DMS53 (cell line): ENCODE measurements around the gene TGFA.
A peak's percentile ranks its signal among the peaks of the same experiment; 100 is the strongest.

Experiments
- DNase-seq: peaks from one replicate; lab custom pipeline; 2025; lab: John Stamatoyannopoulos, UW

Gene TGFA

DNA sequence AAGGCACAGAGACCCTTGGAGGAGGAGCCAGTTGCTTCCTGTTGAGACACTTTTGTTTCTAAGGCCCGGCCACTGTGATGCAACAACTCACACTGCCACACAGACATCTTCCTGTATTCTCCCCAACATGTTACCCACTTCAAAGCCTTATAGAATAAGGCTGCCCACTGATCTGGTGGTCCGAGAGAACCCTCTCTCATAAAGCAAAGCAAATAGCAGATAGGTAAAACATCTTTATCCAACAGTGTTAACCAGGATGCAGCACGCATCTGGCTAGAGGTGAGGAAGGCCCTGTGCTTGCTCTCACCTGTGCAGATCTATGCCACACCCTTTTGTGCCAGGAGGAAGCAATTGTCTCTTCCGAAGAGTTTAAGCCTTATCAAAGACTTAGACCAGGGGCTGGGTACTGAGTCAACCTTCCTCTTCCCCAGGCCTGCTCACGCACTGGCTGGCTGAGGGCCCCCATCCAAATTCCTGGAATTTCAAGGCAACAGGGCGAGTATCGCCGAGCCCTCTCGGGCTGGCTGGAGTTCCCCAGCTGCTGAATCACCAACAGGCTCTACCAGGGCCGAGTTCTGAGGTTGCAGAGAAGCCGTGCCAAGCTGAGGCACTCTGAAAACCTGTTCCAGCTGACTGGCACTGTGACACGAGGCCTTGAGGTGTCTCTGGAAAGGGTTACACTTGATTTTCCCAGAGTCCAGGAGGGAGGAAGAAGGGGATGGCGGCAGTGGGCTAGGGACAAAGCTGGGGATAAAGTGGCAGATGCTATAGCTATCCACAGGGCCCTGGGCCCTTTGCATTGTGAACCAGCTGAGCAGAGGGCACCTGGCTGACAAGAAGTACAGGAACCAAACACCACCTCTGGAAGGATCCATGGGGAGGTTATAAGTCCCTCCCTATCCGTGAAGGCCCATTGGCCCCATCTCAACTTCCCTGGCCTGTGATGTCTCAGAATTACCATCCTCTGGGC lies 29.3 kb downstream of the TGFA start:
- peak; percentile 20 for DNase-seq

DNA sequence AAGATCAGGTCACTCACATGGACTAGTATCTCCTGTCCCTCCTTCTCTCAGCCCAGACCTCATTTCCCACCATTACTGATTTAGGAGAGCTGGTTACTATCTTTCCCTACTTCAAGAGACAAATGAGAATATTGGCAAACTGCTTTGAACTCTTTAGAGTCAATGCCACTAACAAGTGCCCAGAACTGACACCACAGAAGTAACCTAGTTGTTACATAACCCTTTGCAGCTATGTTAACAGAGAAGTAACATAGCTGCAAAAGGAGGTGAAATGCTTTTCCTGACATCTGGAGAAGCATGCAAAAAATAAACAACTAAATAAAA lies 30.0 kb downstream of the TGFA start:
- no peak for DNase-seq

DNA sequence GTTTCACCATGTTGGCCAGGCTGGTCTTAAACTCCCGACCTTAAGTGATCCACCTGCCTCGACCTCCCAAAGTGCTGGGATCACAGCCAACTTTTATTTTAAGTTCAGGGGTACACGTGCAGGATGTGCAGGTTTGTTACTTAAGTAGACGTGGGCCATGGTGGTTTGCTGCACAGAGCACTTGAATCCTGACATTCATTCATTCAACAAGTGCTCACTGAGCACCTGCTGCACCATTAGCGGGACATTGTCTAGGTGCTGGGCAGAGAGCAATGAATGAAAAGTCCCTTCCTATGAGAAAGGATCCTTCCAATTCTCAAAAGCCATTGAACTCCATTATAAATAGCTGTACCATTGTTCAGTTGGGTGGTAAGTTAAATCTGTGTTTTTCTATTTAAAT lies 31.0 kb downstream of the TGFA start:
- no peak for DNase-seq

DNA sequence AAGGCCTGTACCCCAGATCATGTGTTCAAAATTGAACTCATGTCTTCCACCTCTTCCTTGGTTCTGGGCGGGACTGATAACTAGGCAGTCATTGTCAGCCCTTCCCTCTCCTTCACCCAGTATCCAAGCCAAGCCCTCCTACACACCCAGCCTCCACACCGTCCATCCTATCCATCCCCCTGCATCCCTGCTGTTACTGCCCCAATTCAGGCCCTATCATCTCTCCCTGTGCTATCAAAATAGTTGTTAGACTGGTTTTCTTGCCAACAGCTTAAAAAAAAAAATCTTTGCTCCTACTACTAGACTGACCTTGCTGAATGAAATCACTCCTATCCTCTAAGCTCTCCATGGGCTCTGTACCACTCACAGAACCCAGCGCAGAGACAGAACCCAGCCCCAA lies 32.8 kb downstream of the TGFA start:
- DNase-seq: peak; percentile 57

DNA sequence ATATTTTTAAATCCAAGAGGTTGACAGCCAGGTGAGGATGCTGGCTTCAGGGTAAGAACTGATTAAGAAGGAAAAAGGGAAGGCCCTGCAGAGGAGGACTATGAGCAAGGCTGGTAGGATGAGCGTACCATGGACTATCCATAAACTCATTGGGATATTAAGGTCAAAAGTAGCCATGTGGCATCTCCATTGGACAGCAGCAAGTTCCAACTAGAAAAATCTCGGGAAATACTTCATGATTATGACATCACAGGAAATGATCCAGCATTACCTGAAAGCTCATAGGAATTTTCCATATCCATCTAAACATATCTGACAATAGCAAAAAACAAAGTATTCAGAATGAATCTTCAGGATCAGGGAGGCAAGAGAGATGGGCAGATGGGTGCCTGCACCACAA lies 34.2 kb downstream of the TGFA start:
- DNase-seq: no peak

DNA sequence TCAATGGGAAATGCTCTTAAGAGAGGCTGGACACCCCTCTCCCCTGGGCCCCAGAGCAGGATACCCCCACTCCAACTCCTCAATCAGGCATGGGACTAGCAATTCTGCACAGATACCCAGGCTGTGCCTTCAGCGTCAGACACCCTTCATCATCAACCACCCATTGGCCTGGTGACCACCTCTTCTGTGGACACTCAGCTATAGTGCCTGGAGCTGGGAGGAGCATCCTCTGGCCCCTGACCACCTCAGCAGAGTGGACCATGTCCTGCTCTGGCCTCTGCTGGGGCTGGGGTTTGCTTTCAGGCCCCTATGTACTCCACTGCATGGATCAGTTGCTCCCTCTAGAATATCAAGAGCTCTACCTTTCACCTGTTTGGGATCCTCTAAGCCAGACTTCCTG lies 35.1 kb downstream of the TGFA start:
- DNase-seq: no peak

DNA sequence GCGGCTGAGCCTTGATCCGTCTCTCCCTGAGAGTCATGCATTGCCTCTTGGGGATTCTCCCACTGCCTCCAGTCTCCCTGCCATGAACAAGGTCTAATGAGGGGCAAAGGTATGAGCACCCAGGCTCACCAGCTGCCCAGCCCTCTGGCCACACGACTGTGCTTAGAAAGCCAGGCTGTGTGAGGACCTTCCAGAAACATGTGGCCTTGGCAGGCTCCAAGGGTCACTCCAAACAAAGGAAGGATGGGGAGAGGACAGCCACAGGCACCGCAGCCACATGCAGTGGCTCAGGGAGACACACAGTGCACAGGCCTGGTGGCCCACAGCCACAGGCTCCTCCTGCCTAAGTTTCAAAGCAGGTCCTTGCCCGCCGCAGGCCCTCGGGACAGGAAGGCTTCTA lies 35.8 kb downstream of the TGFA start:
- DNase-seq: no peak

DNA sequence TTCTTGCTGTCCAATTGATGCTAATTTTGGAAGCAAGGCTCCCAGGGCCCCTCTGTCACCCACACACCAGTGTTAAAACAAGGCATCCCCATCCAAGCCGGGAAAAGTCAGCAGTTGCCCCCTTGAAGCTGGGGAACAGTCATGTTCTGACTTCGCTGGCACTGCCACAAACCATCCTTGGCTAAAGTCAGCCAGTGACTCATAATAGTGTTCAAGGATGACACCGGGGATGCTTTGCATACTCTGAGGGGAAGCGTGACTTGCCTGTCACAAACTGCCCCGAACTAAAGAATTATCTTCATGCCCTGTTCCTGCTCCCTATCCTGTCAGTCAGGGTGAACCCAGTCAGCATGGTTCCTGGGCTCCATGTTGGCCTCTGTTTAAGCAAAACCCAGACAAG lies 37.0 kb downstream of the TGFA start:
- no peak for DNase-seq

DNA sequence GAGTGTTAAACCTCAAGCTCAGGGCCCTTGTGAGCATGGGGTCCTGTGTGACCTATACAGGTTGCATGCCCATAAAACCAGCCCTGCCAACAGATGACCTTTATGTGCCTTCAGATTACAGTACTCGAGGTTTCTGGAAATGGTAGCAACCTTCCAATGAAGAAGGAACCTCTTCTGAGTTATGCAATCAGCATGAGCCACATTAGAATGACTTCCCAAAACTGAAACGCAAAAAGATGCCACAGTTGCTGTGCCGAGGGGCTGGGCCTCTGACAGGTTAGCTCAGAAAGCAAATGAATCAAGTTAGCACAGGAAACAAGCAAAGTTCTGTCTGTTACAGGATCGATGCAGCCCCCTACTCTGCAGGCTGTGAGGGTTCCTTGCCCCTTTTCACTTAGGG lies 37.7 kb downstream of the TGFA start:
- DNase-seq: no peak

DNA sequence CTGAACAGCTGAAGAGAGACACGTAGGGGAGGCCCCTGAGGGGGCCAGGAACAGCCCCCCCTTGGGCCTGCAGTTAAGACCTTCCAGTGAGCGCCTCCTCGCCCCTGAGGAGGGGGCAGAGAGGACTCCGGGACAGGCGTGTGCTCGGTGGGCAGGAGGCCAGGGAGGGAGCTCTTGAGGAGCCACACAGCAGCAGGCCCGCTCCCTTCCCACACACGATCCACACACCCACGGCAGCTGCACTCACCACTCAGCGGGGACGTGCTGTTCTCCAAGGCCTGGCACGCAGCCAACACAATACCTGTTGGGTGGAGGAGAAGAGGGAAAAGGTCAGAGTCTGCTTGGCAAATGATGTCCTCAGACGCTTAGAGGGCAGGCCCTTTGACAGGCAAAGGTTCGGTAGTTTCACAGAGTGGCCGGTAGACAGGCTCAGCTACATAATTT lies 39.0 kb downstream of the TGFA start:
- peak; percentile 96 for DNase-seq

DNA sequence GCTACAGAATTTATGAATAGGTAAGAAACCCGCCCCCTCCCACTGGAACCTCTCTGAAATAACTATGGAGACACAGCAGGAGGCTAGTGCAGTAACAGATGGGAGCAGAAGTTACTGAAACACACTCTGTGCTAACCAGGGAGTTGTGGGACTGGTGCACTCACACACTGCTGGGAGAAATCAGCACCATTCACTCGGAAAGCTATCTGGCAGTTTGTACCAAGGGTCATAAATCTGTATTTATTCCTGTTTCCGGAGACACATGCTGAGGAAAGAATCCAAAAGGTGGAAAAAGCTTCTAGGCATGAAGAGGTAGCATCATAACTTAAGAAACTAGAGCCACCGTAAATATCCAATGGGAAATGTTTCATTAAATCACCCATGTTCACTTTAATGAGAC lies 39.9 kb downstream of the TGFA start:
- DNase-seq: no peak

DNA sequence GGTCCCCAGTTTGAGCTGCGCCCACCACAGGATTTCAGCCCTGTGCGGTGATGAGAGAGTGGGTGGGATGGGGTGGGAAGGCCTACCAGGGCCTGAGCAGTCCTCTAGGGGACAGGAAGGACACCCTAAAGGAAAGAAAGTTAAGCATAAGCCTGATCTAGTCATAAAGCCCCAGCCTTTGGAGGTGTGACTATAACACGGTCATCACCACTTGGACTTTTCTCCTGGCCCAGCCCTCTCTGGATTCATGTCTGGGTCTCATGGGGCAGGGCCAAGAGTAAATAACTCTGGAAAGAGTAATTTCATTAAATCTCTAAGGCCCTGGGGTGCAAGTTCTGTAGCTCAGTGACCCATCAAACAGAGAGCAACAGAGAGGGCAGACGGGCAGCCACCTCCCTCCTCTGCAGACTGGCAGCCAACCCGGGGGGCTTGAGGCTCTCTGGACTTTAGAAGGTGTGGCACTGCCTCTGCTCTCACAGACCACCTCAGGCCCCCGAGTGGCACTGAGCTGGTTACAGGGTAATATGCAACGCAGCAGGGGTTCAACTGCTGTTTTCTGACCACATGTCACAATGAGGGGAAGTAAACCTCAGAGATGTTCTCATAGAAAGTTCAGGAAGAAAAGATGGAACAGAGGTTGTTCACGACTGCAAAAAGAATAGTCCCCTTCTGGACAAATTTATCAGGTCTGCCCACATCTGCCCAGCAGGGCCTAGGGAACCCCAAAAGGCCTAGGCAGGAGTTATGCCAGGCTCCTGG lies 41.5 kb downstream of the TGFA start:
- DNase-seq: no peak

DNA sequence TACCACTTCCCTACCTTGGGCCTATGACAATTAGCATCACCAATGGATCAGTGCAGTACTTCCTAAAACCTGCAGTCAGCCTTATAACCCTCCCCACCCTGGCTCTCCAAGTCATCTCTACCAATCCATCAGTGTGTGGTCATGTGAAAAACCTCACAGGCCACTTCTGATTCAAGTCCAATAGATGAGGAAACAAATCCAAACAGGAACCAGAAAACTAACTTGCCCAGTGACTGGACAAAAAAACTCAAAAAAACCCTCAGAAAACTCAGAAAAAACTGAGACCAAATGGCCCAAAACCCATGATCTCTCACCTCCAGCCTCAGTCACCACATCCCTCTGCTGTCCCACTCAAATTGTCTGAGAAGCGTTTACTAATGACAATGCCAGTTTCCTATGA lies 43.3 kb downstream of the TGFA start:
- no peak for DNase-seq

DNA sequence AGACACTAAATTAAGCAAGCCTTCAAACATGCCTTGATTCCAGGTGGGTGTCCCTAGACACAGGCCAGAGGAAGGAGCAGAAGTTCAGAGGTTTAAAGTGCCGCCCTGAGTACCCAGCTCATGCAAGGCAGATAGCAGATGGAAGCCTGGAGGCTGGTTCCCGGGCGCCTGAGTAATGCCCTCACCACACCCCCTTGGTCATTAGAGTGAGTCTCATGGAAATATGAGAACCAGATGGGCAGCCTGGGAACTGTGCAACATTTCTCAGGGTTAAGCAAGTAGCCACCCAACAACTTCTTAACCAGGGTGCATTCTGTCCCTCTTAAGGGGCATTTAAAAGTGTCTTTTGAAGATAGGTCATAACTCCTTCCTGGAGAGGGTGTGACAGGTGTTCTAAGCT lies 44.1 kb downstream of the TGFA start:
- DNase-seq: no peak

DNA sequence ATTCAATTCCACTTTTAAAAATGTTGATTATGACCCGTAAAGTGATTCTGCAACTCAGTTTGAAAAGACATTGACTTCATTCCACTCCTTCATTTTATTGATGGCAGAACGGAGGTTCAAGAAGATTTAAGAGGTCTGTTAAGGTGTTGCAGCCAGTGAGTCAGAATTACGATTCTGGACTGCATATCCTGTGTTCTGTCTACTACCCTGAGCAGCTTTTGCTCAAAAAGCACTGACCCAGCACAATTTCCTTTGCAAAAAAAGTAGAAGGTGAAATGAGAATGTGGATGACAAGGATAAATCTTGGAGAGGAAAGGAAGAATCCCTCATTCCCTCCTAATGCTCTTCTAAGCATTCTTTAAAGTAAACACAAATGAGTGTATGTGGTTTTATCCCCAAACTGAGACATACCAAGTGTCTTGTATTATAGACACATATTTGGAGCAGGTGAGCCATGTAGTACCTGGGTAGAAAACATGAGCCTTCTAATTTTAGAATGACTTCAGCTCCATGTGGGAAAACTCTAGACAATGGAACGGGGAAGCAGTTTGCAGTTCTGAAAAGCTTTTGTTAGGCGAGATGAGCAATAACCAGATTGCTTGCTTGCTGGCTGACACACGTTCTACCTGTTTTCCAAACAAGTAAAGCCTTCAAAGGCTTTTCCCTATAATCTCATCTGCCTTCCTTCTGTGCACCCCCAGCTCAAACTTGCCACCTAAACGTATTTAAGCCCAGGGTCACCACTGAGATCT lies 44.7 kb downstream of the TGFA start:
- DNase-seq: no peak

DNA sequence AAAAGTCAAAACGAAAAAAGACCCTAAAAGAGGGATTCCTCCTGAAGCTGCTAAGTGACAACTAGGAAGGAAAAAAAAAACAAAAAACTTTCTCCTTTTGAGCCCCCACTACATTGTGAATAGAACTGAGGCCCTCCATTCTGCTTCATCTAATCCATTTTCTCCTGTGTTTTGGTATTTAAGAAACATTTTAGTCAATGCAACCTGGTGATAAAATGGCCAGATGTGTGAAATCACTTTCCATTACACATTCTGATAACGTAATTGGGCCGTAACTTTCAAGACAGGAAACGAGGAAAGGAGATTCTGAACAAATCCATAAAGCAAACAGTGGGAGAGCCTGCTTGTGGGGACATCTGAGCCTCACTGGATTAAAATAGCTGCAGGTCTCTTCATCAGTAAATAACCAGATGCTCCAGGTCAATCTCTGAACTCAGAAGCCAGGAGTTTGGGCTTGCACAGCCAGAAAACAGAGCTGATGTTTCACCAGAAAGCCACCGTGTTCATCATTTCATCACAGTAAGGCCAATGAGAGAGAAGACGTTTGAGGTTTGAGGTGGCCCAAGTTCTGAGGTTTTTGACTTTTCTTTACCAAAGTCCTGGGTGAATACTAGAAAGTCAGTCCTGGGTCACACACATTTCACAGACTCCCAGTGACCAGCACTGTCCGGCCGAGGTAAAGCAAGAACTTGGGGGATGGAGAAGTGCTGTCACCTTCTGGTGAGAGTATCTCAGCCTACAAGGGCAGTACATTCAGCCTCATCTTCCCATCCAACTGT lies 47.8 kb downstream of the TGFA start:
- no peak for DNase-seq

DNA sequence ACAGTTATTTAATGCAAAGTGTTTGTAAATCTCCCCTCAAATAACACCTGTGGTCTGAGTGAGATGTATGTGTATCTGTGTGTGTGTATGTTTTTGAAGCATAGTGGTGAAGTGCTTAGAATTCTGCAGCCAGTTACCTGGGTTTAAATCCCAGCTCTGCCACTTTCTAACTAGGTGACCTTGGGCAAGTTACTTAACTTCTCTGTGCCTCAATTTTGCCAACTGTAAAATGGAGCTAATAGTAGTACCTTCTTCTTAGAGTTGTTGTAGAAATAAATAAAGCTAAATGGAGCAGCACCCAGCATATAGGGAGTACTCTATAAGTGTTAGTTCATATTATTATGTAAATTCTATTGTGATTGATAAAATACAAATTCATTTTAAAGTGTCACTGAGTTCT lies 48.9 kb downstream of the TGFA start:
- no peak for DNase-seq

DNA sequence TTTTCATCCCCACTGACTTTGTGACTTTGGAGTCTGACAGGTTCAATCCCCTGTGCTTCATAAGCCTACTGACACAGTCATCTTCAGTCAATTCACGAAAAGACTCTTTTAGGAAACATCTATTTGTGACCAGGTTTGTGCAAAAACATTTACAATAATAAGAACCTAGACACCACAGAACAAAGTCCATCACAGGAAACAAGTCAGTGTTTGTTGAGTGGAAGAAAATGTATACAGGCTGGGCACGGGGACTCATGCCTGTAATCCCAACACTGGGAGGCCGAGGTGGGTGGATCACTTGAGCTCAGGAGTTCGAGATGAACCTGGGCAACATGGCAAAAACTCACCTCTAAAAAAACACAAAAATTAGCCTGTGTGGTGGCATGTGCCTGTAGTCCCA lies 49.7 kb downstream of the TGFA start:
- DNase-seq: no peak

DNA sequence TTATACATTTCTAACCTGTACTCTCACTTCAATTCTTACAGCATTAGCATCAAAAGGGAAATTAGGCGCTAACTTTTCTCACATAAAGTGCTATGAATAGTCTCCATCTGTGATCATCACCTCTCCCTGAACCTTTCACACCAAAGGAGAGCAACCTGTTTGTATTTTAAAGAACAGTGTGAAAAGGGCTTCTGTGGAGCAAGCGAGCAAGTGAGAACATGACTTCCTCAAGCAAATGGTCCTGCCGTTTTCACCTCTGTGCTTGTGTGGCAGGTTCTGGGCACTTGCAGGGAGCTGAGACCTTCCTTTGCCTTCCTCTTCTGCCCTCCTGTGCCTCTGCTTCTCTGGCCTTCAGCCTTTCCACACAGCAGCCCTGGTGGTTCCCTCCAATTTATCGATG lies 51.9 kb downstream of the TGFA start:
- no peak for DNase-seq

DNA sequence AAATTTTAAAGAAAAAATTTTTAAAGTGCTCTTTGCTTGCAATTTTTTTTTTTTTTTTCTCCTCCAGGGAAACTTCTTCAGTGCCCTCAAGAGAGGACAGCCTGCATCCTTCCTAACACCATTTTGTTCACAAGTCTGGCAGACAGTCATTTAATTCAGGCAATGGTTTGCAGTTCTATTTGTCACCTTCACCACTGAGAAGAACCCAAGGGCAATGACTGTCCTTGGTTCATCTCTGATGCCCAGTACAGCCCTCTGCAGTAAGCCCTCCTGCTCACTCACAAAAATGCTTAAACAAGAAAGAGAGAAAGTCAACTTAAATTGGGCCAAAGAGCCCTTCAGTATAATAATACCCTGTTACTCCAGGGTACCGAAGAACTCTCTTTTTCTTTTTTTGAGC lies 52.4 kb downstream of the TGFA start:
- DNase-seq: no peak

DNA sequence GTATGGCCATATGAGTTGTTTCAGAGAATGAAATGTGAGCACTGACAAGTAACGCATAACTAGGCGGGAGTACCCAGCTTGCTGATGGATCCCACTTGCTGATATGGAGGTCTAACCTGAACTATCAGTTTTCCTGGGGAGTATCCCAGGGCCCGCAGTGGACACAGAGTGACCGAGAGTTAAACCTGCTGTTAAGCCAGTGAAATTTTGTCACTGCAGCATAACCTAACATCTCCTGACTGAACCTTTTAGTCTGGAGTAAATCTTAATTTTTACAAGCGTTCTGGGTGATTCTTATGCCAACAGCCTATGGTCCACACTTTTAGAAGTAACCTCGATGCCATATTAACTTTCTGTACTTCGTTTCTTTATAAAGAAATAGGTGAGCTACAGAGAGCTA lies 54.4 kb downstream of the TGFA start:
- DNase-seq: no peak

DNA sequence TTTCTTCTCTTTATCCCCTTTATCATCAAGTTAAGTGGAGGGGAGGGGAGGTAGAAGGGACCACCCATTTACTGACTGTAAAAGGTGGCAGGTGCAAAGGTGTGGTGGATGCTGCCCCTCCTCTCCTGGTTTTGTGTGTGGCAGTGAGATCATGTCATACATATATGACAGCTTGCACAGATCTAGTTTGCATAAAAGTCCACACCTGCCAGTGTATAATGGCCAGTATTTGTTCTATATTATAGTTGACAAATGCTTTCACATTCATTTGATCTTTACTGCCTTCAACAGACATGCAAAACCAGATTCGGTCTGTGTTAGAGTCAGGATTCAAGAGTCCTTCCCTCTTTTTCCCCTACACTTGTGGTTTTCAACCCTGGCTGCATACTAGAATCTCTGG lies 55.1 kb downstream of the TGFA start:
- no peak for DNase-seq
